ENCODE data around the gene PWWP2B.
A peak's percentile ranks its signal among the peaks of the same experiment; 100 is the strongest.

PWWP2B gene

DNA sequence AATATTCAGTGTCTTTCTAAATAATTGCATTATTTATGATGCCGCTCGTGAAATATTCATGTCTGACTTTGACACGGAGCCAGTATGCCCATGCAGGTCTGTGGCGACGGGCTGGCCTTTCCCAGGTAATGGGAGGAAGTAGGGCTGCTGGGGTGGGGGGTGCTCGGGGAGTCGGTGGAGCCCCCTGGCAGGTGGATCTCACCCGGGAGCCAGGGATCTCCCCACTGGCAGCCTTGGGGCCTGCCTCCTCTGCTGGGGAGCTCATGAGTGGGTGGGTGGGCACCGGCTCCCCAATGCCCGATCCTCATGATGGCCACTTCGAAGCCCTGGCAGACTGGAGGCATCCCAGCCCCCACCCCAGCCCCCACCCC lies 52.8 kb downstream of the PWWP2B start:
- DNase-seq, result no peak

DNA sequence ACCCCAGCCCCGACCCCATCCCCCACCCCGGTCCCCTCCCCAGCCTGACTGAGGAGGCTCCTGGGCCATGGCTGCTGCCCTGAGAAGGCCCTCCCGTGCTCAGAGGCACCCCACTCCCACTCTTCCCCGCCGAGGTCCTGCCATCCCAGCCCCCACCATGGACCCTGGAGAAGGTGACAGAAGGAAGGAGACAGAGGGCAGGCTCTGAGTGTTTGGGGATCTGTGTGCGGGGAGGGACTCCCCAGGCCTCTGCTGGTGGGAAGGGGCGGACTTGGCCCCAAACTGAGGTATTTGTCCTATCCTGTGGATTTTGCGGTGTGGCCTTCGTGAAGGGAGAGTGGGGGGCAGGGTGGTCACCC lies 53.4 kb downstream of the PWWP2B start:
- no peak for DNase-seq

DNA sequence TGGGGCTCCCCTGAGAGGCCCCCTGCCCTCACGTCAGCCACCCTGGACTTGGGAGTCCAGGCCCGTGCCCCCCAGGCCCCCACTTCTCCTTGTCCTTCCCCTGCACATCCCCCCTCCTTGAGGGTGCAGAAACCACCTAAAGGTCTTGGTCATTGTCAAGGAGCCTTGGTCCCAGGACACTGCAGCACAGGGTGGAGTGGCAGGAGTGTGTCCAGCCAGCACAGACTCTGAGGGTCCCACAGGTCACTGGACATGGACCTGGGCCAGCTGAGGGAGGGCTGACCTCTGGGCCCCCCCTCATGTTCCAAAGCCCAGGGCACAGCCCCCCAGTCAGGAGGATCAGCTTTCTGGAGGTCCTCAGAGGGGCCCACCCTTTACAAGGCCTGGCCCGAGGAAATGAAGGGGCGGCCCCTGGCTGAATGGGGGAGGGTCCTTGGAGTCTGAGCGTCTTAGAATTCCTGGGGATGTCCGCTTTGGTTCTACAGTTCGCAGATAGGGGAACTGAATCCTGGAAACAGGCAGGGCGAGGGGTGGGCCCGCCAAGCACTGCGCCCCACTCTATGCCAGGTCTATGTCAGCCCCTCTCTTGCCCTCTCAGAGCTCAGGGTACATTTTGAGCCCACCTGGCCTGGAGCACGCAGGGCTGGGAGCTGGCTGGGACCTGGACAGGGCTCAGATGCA lies 54.0 kb downstream of the PWWP2B start:
- DNase-seq, result no peak

DNA sequence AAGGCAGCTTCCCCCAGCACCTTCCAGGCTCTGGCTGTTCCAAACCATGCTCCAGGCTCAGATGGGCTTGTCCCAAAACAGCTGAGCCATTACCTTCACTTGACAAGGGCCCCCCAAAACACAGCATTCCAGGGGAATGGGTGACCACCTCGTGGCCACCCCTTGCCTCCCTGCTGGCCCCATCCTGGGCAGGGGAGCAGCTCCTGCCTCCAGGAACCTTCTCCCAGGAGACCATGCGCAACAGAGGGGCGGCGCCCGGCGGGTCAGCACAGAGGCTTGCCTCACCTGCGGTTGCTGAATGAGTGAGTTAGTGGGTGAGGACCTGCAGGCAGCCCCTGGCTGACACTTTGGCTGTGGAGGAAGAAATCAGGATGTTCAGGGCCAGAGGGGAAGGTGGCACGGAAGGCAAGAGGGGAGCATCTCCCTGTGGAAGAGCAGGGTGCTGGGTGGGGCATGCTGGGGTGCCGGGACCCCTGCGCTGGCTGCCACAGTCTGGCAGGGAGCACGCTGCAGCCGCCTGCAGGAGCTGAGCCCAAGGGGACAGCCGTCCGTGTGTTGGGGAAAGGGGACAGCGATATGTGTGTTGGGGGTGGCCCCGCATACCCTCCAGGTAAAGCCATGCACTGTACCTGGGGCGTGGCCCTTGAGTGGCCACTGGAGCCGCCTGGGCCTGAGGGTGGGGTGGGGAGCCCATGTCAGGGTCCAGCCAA lies 54.7 kb downstream of the PWWP2B start:
- no peak for DNase-seq

DNA sequence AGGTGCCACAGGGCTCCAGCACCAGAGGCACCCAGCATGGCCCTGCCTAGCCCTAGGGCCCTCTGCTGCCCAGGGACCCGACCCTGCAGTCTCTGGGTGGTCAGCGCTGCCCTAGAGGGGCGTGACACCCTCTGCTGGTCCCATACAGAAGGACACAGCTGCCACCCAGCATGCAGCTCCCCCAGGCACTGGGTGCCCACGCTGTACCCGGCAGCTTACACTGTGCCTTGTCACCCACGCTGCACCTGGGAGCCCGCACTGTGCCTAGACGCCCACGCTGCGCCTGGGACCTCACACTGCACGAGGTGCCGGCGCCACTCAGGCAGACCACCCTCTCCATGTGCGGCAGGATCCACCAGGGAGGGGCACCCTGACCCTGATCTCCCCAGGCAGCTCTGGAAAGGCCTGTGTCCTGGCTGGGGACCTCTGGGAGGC lies 55.2 kb downstream of the PWWP2B start:
- peak in 1 of 4 experiments; percentile 21 for DNase-seq

DNA sequence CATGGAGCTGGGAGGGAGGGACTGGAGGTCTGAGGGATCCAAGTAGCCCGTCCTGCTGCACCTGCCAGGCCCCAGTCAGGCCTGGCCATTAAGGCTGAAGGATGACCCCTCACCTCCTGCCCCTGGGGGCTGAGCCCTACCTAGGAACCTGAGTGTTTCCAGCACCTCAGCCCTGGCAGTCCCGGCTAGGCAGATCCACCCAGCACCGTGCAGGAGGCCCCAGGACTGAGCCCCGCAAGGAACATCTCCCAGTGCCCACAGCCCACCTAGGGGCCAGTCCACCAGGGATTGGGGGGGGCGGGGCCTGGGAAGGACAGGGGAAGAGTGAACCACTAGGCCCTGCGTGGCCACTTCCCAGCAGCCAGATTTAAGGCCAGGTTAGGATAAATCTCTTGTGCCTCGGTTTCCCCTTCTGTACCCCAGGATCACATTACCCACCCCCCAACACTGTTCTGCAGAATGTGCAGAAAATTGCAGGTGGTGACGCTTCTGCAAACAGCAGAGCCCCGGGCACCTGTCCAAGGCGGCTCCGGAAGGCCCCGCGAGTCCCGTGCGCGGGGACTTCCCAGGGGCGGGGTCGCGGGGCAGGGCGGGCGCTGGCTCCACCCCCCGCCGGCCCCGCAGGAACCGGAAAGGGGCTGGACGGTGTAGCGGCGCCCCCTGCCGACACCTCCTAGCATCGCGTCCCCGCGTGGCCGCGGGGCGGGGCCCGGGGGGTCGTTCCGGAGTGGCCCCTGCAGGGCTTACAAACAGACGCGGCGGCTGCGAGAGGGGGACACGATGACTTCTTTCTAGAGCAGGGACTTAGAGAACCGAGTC lies 55.9 kb downstream of the PWWP2B start:
- peak; percentile 76 to 95 (median 91) for DNase-seq

DNA sequence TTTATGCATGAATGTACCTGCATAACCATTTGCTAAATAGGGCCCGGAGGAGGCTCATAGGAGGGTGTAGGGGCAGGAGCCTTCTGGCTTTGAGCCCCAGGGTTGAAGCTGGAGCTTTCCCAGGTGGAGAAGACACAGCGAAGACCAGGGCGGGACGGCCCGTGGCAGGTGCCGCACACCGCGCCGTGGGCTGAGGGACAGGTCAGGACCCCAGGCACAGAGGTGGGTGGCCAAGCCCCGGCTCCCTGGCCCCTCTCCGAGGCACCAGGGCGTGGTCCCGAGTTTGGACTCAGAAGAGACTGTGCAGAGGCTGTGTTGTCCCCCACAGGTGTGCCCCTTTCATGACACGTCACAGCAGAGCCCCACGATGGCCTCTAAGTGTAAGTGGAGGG lies 56.5 kb downstream of the PWWP2B start:
- DNase-seq, result no peak

DNA sequence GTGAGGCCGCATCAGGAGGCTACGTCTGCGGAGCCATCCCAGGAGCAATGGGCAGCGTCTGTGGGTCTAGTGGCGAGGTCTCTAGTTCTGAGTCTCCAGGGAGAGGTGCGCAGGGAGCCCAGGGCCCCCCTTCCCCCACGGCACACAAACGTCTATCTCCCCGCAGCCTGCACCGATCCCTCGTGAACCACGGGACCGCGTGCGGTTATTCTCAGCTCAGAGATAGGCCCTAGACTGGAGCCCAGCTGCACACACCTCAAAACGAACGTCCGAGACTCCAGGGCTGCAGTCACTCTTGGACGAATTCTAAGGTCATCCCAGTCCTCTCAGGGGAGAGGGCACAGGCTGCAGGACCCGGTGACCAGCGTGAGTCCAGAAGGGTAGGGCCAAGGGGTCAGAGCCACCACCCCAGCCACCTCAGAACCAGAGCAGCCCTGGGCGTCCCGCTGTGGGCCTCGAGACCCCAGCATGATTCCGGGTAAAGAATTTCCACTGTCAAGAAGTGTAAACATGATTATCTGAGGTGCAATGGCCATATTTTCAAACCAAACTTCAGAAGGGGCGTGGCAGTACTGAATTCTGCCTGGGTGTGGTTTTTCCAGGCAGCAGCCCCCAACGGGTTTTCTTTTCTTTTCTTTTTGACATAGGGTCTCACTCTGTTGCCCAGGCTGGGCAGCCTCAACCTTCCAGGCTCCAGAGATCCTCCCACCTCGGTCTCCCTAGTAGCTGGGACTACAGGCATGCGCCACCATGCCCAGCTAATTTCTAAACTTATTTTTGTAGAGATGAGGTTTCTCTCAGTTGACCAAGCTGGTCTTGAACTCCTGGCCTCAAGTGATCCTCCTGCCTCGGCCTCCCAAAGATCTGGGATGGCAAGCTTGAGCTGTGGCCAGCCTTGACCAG lies 57.5 kb downstream of the PWWP2B start:
- no peak for DNase-seq

DNA sequence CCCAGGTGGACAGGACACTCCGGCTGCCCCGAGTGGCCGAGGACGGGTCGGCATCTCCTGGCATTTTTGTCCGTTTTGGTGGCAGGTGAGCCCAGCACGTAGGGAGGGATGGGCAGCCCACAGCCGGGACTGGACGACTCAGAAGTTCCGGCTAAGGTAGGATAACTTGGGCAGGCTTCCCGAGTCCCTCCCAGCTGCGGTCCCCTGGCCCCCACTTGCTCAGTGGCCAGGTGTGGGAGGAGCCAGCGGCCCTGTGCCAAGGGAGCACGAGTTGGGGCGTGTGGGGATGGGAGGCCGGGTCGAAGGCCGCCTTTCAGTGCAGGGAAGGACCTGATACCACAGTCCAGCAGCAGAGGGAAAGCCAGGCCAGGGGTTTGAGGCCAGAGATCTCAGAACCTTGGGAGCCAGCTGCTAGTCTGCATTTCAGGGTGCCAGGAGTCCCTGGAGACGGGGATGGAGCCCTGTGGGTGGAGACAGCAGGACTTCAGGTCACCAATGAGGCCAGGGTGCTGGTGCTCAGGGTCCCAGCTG lies 58.5 kb downstream of the PWWP2B start:
- DNase-seq, result no peak

DNA sequence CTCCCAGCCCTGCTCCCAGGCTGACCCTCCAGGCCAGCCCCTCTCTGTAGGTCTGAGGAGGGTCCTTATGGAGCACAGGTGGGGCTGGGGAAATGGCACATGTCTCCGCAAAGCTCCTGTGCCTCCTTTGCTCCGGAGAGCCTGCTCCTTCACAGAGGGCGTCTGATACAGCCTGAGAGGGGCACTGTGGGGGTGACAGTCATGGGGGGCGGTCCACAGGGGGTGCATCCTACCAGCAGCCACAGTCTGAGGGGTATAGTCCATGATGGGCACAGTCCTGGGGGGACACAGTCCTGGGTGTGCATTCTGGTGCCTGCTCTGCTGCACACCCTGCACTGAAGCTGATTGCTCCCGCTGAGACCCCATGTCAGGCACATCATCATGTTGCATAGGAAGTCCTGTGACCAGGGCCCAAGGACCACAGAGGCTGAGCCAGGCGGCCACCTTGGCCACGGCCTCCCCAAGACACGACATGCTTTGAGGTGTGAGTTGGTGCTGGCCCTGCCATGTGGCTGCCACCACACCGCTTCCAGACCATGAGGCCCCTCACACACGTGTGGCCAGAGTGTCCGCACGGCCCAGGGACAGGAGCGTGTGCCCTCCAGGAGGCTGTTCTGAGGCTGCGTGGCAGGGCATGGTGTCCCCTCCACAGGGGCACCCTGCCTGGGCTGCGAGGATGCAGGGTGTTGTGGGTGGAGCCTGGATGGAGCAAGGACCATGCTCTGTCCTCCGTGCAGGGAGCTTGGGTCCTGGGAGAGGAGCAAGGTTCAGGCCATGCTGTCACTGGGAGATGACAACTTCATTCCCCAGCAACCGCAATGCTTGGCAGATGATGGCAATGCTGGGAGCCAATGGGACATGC lies 59.2 kb downstream of the PWWP2B start:
- DNase-seq, result no peak

DNA sequence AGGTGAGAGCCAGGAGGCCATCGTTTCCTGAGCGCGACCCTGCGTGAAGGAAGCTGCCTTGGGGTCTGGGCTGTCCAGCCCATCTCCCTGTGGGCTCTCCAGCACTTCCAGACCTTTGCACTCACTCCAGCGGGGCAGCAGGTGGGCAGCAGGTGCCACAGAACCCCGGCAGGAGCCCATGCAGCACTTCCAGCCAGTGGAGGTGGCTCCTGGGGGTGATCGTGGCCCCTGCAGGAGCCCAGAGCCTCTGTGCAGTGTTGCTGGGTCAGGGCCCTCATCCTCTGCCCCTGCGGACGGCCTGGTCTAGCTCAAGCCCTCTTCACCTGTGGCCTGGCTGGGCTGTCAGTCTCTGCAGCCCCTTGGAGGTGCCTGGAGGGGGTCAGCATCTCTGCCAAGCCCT lies 59.9 kb downstream of the PWWP2B start:
- no peak for DNase-seq

DNA sequence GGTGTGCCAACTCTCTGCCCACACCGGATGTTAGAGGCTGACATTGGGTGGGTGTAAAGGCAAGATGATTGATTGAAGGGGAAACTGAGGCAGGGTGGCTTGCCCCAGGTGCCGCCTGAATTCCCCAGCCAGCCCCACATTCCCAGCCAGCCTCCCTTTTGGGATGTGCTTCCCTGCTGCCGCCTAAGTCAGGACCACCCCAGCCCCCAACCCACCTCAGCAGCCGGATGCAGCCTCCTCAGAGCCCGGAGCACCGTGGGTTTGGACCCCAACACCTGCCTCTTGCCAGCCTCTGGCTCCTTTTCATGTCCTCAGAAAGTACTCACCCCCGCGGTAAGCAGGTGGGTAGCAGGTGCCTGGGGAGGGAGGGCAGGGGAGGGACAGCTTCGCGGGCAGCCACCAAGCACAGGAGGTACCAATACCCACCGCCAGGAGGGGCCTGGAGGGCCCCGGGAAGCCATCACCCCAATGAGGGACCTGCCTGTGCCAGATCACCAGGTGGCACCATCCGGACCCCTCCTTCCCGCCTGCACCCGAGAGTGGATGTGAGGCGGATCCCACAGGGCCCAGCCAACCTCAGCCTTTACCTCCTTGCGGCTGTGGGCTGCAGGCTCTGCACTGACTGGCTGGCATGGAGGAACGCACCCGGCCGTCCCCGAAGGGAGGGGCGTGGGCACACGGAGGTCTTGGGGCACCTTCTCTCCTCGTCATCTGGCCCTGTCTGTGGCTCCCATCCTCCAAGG lies 60.5 kb downstream of the PWWP2B start:
- no peak for DNase-seq

DNA sequence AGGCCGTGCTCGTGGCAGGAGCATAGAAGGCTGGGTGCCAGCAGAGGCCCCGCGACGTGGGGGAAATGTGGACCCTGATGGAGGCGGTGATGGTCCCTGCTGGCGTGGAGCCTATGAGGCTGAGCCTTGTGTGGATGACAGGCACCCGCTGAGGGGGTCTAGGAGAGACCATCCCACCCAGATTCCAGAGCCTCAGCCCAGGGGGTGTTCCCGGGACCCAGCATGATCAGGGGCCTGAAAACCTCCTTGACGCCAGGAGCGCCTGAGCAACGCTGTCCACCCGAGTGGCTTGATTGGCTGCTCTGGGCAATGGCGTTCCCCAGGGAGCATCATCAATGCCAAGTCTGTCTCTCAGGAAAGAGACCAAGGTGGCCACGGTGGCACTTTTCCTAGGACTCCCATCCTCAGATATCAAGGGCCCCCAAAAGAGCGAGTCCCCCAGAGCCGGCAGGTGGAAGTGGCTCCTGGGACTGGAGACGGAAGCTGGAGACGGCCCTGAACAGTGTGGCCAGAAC lies 61.1 kb downstream of the PWWP2B start:
- DNase-seq, result no peak

DNA sequence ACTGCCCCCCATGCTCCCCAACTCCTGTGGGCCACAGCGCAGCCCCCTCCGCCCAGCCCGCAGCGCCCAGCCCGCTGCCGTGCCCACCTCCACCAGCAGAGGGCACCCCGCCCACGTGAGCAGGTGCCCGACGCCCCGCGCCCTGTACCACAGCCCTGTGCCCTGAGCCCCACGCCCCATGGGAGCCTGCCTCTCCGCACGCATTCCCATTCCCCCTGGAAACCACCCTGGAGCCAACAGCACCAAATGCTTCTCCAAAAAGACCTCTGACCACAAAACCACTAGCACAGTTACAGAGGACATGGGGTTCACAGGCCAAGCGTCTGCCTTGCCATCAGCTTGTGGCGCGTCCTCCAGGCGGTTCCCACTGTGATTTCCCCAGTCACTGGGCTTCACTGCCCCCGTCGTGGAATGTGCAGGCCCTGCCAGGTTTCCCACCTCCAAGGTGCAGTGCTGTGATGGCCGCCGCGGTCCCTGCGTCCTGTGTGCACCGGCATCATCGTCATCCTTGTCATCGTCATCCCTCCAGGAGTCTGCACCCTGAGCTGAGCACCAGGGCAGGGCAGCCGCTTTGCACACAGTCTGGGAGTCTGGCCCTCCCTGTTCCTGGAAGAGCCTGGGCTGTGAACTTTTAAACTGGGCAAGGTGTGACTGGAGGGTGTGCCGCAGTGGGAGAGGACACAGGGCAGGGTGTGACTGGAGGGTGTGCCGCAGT lies 61.7 kb downstream of the PWWP2B start:
- peak; percentile 44 to 70 (median 52) for DNase-seq

DNA sequence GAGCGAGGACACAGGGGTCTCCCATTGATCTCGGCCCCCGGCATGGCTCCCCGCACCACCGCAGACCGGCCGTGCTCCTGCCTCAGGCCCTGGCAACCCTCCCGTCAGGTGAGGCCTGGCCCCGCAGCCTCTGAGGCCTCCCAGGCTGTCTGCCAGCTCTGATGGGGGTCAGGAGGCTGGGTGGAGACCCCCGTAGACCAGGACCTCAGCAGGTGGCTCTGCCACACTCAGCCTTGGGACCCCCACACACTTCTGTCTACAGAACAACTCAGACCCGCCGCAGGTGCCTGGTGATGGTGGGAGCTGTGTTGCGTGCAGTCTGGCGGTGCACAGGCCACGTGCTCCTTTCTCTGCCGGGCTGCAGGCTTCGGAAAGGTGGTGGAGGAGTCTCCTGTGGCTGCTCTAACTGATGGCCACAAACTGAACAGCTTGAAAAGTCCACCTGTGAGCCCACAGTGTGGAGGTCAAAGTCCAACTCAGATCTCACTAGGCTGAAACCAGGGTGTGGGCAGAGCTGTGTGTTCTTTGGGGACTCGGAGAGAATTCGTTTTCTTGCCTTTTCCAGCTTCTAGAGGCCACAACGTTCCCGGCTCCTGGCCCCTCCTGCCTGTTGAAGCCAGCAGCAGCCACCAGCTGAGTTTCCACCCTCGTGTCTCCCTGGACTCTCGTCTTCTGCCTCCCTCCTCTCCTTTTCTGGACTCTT lies 62.5 kb downstream of the PWWP2B start:
- no peak for DNase-seq

DNA sequence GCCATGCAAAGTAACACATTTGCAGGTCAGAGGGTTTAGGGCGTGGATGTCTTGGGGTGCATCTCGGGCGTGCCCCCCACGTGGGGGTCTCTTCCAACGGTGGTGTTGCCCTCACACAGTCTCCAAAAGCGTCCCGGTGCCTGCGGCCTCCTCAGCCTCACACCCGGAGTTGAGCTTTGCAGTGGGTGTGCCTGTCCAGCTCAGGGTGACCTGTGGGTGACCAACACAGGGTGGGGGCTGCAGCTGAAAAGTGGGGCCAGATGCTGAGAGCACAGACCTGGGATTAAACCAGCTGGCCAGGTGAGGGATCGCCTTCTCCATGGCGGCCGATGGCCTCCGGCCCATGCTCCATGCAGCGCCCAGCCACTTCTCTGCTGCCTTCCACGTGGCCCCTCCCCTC lies 63.1 kb downstream of the PWWP2B start:
- DNase-seq, result no peak

DNA sequence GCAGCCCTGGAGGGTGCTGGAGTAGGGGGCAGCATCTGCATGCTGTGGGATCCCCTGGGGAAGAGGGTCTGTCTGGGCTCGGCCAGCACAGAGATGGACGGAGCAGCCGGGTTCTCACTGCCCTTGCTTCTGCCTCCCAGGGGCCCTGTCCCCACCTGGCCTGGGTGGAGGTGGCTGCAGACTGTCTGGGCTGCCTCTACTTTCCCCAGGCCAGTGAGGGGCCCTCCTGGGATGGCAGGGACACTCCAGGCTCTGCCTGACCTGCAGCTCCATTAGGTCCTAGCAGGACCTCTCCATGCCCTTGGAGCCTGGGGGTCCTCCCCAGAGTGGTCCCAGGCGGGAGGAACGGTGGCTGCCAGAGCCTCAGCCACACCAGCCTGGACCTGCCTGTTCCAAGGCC lies 63.7 kb downstream of the PWWP2B start:
- DNase-seq, result no peak

DNA sequence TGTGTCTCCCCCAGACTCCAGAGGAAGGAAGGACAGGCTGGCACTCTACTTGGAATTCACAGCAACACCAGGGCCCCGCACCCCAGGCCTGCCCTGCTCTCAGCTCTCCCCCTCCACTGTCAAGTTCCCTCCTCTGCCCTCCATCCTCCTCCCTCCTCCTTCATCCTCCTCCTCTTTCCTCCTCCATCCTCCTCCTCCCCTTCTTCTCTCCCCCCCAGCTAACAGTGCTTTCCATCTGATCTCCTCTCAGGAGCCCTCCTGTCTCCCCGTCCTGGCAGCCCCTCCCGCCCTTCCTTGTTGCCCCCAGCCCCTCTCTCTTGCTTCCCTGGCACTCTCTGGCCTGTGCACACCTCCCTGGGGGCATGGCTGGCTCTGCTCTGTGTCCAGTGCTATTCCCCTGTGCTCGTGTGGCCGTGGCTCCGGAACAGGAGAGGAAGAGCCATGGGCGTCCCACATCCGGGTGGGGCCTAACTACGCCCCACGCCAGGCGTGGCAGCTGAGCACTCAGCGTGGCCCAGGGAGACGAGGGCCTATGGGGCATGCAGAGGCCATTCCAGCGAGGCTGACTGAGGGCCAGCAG lies 64.2 kb downstream of the PWWP2B start:
- DNase-seq, result no peak

DNA sequence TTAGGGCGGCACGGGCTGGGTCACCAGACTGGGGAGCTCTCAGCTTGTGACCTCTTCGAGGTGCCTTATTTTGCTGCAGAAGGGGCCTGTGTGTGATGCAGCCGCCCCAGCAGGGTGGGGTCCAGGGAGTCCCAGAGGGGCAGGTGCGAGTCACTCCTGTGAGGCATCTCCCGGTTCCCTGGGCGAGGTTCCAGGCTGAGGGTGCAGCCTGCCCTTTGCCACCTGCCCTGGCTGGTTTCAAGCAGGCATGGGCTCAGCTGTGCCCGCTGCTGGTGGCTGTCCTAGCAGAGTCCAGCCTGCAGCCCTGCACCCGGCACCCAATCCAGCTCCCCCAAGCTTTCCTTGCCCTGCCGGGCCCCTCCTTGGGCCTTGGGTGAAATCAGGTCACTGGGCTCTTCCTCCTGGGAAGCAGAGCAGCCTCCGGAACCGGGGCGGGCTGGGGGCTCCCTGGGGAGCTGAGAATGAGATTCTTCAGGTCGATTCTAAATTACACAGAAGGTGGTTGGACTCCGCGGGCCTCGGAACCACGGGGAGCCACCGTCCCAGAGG lies 64.8 kb downstream of the PWWP2B start:
- DNase-seq, result no peak
